Activated T-cell treated with anti-CD3 and anti-CD28 coated beads, Interleukin-2, amount 50 U/mL, for 1 hour (primary cell): ENCODE measurements around the gene SLC18A3.

ENCODE experiments used
- DNase-seq: peaks from one replicate; pipeline ENCODE4 v3.0.0-alpha.2; 2020

Gene SLC18A3

GRCh38 chr10:49629431-49629881, 19.3 kb downstream of the SLC18A3 start:
- DNase-seq: no peak

- DNase-seq: no peak
Measured at GRCh38 chr10:49631975-49632374, 21.9 kb downstream of the SLC18A3 start.

- no peak for DNase-seq
Measured at GRCh38 chr10:49632406-49633317, 22.6 kb downstream of the SLC18A3 start.

GRCh38 chr10:49633327-49634068, 23.4 kb downstream of the SLC18A3 start:
- no peak for DNase-seq

- DNase-seq: no peak
Measured at GRCh38 chr10:49634069-49634660, 24.1 kb downstream of the SLC18A3 start.

- no peak for DNase-seq
Measured at GRCh38 chr10:49642311-49642710, 32.2 kb downstream of the SLC18A3 start.

GRCh38 chr10:49643241-49644034, 33.3 kb downstream of the SLC18A3 start:
- DNase-seq: no peak

GRCh38 chr10:49644035-49644646, 34.0 kb downstream of the SLC18A3 start:
- DNase-seq: no peak

- DNase-seq: no peak
Measured at GRCh38 chr10:49645417-49645816, 35.3 kb downstream of the SLC18A3 start.

GRCh38 chr10:49645871-49646870, 36.1 kb downstream of the SLC18A3 start:
- no peak for DNase-seq

- DNase-seq: no peak
Measured at GRCh38 chr10:49647554-49647953, 37.4 kb downstream of the SLC18A3 start.

- DNase-seq: no peak
Measured at GRCh38 chr10:49647985-49648795, 38.1 kb downstream of the SLC18A3 start.

GRCh38 chr10:49649294-49649693, 39.2 kb downstream of the SLC18A3 start:
- DNase-seq: no peak

- DNase-seq: no peak
Measured at GRCh38 chr10:49649936-49650723, 40.0 kb downstream of the SLC18A3 start.

- no peak for DNase-seq
Measured at GRCh38 chr10:49650724-49651034, 40.6 kb downstream of the SLC18A3 start.

- DNase-seq: no peak
Measured at GRCh38 chr10:49651039-49651835, 41.1 kb downstream of the SLC18A3 start.

GRCh38 chr10:49651917-49652316, 41.8 kb downstream of the SLC18A3 start:
- no peak for DNase-seq
